ENCODE measurements around the gene STMN3.

DNA sequence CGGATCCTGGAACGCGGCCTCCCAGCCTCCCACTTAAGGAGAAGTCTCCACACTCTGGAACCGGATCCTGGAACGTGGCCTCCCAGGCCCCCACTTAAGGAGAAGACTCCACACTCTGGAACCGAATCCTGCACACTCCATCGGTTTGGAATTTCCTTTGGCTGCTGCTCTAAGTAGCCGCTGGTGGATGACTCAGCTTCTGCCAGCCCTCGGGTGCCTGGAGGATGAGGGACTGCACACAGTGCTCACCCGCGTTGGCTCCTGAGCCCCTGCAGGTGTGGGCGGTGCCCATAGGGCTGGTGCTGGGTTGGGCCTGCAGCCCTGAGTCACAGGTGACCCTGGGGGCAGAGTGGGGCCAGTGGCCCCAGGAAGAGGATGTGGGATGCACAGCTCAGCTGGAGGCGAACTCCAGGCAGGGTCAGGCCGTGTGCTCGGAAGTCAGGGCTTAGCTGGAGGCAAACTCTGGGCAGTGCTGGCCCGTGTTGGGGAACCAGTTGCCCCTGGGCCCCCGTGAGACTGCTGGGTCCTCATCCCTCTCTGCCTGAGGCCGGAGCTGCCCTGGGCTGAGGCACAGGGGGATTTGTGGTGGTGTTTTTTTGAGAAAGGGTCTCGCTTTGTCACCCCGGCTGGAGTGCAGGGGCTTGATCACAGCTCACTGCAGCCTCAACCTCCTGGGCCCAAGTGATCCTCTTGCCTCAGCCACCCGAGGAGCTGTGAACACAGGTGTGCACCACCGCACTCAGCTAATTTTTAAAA is 29.3 kb upstream of the STMN3 start:
- no peak for TF ChIP-seq EP300 (IDR thresholded peaks at IDR 0.05)
- TF ChIP-seq, protein P1, sequence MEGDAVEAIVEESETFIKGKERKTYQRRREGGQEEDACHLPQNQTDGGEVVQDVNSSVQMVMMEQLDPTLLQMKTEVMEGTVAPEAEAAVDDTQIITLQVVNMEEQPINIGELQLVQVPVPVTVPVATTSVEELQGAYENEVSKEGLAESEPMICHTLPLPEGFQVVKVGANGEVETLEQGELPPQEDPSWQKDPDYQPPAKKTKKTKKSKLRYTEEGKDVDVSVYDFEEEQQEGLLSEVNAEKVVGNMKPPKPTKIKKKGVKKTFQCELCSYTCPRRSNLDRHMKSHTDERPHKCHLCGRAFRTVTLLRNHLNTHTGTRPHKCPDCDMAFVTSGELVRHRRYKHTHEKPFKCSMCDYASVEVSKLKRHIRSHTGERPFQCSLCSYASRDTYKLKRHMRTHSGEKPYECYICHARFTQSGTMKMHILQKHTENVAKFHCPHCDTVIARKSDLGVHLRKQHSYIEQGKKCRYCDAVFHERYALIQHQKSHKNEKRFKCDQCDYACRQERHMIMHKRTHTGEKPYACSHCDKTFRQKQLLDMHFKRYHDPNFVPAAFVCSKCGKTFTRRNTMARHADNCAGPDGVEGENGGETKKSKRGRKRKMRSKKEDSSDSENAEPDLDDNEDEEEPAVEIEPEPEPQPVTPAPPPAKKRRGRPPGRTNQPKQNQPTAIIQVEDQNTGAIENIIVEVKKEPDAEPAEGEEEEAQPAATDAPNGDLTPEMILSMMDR (IDR thresholded peaks at IDR 0.05): no peak

All from sigmoid colon (tissue), 4 donors.